ENCODE results near the gene RAPGEF1. TPM values are rescaled to one million over a fixed set of nuclear protein-coding genes. Genes with fewer than 3 reads are reported as not detected.
A peak's percentile ranks its signal among the peaks of the same experiment; 100 is the strongest.

Gene RAPGEF1
- total RNA-seq, 1 donor from 2014 or later, result 144 TPM

- Histone ChIP-seq H3K27me3 (no peaks in the 10 kb centered on the region), H3K4me3 (no peak overlapping the region), H3K36me3 (no peaks in the 10 kb centered on the region), H3K9me3 (no peaks in the 10 kb centered on the region), H3K4me1 (no peaks in the 10 kb centered on the region), H3K27ac (no peak overlapping the region)
- intact Hi-C loops (cut with DNase I), result no loop called here
- TF ChIP-seq, protein P1, sequence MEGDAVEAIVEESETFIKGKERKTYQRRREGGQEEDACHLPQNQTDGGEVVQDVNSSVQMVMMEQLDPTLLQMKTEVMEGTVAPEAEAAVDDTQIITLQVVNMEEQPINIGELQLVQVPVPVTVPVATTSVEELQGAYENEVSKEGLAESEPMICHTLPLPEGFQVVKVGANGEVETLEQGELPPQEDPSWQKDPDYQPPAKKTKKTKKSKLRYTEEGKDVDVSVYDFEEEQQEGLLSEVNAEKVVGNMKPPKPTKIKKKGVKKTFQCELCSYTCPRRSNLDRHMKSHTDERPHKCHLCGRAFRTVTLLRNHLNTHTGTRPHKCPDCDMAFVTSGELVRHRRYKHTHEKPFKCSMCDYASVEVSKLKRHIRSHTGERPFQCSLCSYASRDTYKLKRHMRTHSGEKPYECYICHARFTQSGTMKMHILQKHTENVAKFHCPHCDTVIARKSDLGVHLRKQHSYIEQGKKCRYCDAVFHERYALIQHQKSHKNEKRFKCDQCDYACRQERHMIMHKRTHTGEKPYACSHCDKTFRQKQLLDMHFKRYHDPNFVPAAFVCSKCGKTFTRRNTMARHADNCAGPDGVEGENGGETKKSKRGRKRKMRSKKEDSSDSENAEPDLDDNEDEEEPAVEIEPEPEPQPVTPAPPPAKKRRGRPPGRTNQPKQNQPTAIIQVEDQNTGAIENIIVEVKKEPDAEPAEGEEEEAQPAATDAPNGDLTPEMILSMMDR (IDR thresholded peaks at IDR 0.05), result no peak
- DNase-seq, result no peak
- peak; percentile 33 for ATAC-seq
These were observed 36.6 kb upstream of the RAPGEF1 start for GRCh38 chr9:131776473-131776872.

DNA sequence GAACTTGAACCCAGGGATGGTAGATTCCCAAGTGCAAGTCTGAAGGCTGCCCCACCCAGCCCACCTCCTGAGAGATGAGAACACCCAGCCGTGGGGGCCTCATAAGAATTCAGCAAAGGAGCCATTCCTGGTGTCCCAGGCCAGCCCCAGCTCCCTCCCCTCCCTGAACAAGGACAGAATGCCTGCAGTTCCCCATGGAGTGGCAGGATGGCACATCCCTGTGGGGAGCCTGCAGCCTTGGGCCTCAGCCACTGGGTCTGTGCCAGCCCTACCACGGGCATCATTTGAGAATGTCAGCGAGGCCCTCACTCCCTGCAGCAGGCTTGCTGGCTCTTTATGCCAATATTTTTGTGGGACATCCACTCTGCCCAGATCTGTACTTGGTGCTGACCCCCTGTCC, 36.2 kb upstream of the RAPGEF1 start:
- ATAC-seq (no peak), DNase-seq (no peak)
- intact Hi-C loops (cut with DNase I), result no loop called here
- no peak overlapping the region for H3K4me3 ChIP-seq
- no peaks in the 10 kb centered on the region for H3K36me3 ChIP-seq
- no peaks in the 10 kb centered on the region for H3K27me3 ChIP-seq
- H3K9me3 ChIP-seq, result no peaks in the 10 kb centered on the region
- H3K4me1 ChIP-seq, result no peaks in the 10 kb centered on the region
- no peak overlapping the region for H3K27ac ChIP-seq
- TF ChIP-seq, protein P1 (IDR thresholded peaks at IDR 0.05), result no peak

GRCh38 chr9:131774636-131775035, 34.8 kb upstream of the RAPGEF1 start:
- TF ChIP-seq, protein P1 (IDR thresholded peaks at IDR 0.05), result no peak
- DNase-seq (no peak), ATAC-seq (no peak)
- Histone ChIP-seq H3K27me3 (no peaks in the 10 kb centered on the region), H3K9me3 (no peaks in the 10 kb centered on the region), H3K36me3 (no peaks in the 10 kb centered on the region), H3K4me3 (no peak overlapping the region), H3K4me1 (no peaks in the 10 kb centered on the region), H3K27ac (no peak overlapping the region)
- intact Hi-C loops (cut with DNase I), result no loop called here

DNA sequence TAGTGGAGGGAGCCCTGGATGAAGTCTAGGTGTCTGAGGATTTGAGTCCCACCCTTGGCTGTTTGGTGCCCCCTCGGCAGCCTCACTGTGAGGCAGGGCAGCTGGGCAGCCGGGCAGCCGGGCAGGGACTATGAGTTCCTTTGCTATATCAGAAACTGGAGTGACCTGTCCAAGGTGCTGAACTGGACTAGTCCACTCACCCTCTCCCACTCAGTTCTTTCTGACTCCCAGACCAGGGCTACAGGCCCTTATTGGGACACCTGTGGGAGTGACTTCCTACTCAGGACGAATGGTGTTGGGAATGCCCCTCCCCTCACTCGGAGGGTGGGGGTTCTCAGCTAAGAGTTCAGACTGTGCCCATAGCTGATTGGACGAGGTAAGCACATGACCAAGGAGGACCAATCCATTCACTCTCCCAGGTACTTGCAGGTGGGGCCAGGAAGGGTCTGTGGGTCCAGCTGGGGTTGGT, 34.1 kb upstream of the RAPGEF1 start:
- intact Hi-C loops (cut with DNase I), result no loop called here
- peak; percentile 72 for ATAC-seq
- TF ChIP-seq, protein P1 (IDR thresholded peaks at IDR 0.05), result no peak
- H3K27ac ChIP-seq, result no peak overlapping the region
- H3K4me3 ChIP-seq, result no peak overlapping the region
- no peaks in the 10 kb centered on the region for H3K36me3 ChIP-seq
- DNase-seq, result no peak
- no peaks in the 10 kb centered on the region for H3K4me1 ChIP-seq
- H3K27me3 ChIP-seq, result no peaks in the 10 kb centered on the region
- H3K9me3 ChIP-seq, result no peaks in the 10 kb centered on the region

DNA sequence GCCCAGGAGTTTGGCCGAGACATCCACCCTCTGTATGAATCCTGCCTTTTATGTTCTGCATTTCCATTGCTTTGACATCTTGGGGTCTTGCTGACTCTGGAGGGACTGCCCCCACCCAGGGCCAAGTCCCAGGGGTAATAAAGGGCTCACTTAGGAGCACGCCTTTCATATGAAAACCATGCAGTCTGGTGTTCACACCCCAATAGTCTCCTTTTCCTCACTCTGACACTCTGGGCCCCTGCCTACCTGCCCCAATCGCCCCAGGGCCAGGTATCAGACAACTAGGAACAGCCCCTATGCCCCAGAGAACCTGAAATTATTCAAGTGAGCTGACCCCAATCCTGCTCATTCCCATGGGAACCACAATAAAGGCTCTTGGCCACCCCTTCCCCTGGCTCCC, 33.1 kb upstream of the RAPGEF1 start:
- Histone ChIP-seq H3K27ac (no peak overlapping the region), H3K9me3 (no peaks in the 10 kb centered on the region), H3K36me3 (no peaks in the 10 kb centered on the region), H3K27me3 (no peaks in the 10 kb centered on the region), H3K4me3 (no peak overlapping the region), H3K4me1 (no peaks in the 10 kb centered on the region)
- intact Hi-C loops (cut with DNase I), result no loop called here
- TF ChIP-seq, protein P1 (IDR thresholded peaks at IDR 0.05), result no peak
- no peak for ATAC-seq
- DNase-seq, result no peak

DNA sequence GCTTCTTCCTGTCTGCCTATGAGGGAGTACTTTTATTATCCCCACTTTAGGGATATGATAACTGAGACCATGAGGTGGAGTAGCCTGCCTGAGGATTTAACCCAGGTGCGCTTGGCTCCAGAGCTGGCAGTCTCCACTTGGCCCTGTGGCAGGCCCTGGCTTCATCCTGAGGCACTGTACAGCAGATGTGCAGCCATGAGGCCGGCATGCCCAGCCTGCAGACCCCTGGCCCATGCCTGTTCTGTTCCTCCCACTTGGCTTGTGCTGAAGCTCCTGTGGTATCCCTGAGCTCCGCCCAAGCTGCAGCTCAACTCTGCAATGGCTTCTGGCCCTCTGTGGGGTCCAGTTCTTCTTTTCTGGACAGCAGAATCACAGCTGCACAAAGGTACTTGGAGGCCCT, 31.8 kb upstream of the RAPGEF1 start:
- ATAC-seq (no peak), DNase-seq (no peak)
- Histone ChIP-seq H3K4me3 (no peak overlapping the region), H3K27ac (no peak overlapping the region), H3K27me3 (no peaks in the 10 kb centered on the region), H3K36me3 (no peaks in the 10 kb centered on the region), H3K4me1 (no peaks in the 10 kb centered on the region), H3K9me3 (no peaks in the 10 kb centered on the region)
- intact Hi-C loops (cut with DNase I), result no loop called here
- TF ChIP-seq, protein P1 (IDR thresholded peaks at IDR 0.05), result no peak

All from upper lobe of right lung (tissue), 1 donor.